Cardiac septum (tissue), 1 donor: ENCODE data around the gene ARHGAP27. TPM values are rescaled to one million over a fixed set of nuclear protein-coding genes. Genes with fewer than 3 reads are reported as not detected.
"Not testable (repeated sequence)": the region's sequence is repeated elsewhere in the genome, so short reads cannot be mapped to it uniquely, and the experiment has no call there.

Experiments used
- DNase-seq: peaks from one replicate; pipeline ENCODE4 v3.0.0-alpha.2; 2020; ENCODE audit warnings: low spot score
- intact Hi-C: fragments of 100-400 bp; cut with DNase I; formaldehyde crosslinking; loops from one replicate; pipeline ENCODE4 v1.14.0; 2022
- long read RNA-seq: library from polyadenylated mRNA; unstranded; transcript quantifications from one replicate; pipeline ENCODE4 v2.0.0, GENCODE V29; 2021
- total RNA-seq: library from RNA; stranded (reverse); fragmentation: NEBNext Ultra II Directional; extraction: Animal tissue kit (Norgen Biotek cat#: 25700); gene quantifications from one replicate; pipeline ENCODE4 v1.2.1, GENCODE V29; 2021
- donor health status: DM: no; HTN: no; CAD: no.

ARHGAP27 gene, protein sequence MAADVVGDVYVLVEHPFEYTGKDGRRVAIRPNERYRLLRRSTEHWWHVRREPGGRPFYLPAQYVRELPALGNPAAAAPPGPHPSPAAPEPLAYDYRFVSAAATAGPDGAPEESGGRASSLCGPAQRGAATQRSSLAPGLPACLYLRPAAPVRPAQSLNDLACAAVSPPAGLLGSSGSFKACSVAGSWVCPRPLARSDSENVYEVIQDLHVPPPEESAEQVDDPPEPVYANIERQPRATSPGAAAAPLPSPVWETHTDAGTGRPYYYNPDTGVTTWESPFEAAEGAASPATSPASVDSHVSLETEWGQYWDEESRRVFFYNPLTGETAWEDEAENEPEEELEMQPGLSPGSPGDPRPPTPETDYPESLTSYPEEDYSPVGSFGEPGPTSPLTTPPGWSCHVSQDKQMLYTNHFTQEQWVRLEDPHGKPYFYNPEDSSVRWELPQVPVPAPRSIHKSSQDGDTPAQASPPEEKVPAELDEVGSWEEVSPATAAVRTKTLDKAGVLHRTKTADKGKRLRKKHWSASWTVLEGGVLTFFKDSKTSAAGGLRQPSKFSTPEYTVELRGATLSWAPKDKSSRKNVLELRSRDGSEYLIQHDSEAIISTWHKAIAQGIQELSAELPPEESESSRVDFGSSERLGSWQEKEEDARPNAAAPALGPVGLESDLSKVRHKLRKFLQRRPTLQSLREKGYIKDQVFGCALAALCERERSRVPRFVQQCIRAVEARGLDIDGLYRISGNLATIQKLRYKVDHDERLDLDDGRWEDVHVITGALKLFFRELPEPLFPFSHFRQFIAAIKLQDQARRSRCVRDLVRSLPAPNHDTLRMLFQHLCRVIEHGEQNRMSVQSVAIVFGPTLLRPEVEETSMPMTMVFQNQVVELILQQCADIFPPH
- total RNA-seq, result 20.0 TPM
- long read RNA-seq, partial matches to known transcripts, result 7 of 37 reads
- long read RNA-seq, other reads (novel, unspliced or antisense), result 22 of 37 reads

DNA sequence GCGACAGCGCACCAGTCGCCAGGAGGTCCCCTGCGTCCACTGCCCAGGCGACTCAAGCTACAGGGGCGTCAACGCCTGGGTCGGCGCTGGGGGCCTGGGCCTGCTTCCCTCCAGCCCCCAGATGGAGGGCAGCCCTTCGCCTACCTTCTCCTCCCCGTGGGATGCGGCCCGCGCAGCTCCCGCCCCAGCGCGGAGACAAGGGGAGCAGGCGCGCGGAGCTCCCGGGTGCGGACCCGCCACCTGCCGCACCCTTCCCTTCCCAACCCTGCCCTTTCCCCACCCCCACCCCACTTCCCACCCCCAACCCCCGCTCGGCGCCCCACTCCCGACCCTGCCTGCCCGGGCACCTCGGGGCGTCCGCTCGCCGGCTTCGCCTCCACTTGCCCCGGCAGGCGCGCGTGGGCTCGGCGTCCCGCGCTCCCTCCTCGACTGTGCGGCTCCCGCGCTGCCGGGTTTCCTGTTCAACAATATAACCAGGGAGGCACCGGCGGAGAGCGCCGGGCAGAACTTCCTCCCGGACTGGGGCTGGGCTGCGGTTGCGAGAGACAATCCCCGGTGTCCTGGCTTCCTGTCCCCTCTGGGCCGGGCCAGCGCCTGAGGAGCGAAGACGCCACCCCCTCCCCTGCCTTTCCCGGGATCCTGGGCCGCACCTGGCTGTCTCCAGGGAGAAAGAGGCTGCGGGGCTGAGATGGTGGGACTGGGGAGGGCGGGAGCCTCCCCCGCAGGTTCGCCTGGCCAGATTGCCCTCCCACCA, at the start of gene ARHGAP27:
Gene ARHGAP27, minus strand, starts transcription at position 466 of the 754 bp plus-strand sequence. CDS start 2,591 bp downstream, outside the sequence.
- intact Hi-C loops, result no loop called here
- peak; percentile 91 for DNase-seq

DNA sequence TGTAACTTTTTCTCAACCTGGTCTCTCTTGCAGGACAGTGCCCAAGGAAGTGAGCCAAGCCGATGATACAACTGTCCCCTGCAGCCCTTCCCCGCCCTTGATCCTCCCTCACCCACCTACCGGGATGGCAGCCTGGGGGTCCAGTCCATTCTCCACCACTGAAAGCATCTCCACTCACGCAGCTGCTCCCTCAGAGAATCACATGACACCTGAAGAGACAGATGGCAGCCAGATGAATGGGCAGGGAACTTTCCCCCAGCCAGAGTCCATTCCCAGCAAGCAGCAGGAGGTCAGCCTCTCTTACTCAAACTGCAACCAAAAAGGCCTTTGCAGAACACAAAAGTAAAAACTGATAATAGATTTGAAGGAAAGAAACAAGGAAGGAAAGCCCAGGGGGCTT, 49.6 kb upstream of the ARHGAP27 start:
- DNase-seq, intact Hi-C loops: not testable (repeated sequence)

DNA sequence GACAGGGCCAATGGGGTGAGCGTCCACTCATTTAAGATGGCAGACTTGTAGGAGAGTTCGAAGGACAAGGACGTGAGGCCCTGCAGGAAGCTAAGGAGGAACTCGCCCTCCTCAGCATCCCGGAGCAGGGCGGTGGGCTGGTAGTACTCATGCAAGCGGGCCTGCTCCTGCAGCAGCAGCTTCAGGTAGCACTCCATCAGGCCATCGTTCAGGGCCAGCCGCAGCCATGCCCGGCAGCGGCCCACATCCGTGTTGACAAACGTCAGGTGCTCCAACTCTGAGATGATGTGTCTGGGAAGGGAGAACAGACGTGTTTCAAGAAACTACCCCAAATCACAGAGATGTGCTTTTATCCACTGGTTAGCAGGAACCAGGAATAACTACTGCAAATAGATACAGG, 42.8 kb upstream of the ARHGAP27 start:
- intact Hi-C loops, DNase-seq: not testable (repeated sequence)

DNA sequence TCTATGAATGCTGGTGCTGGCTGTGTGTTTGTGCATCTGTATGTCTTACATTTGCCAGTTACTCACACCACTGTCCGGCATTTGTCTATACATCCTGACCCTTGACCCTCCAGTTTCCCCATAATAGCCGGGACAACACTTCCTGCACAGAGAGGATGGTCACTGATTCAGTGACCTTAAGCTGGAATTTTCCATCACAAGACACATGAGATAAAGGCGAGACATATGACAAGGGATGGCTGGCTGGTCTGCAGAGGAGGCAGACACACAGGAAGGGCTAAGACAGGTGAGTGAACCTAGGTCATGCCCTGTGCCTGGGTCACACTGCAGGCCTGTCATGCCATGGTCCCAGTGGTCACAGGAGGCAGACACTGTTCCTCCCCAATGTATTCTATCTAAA, 39.6 kb upstream of the ARHGAP27 start:
- intact Hi-C loops, DNase-seq: not testable (repeated sequence)

DNA sequence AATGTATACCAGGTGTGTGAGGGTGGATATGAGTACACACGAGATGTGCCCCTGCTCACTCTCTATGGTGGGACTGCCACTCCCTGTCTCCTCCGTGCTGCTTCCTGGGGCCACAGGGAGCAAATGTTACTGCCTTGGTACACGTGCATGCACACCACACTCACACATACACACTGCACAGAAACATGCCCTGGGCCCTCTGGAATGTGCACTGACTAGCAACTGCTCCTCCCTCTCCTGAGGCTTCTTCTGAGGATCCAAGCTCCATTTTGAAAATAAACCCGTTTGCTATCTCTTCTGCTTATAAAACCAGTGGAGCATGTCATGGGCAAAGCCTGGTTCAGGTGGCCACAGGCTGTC, 36.5 kb upstream of the ARHGAP27 start:
- DNase-seq, intact Hi-C loops: not testable (repeated sequence)

DNA sequence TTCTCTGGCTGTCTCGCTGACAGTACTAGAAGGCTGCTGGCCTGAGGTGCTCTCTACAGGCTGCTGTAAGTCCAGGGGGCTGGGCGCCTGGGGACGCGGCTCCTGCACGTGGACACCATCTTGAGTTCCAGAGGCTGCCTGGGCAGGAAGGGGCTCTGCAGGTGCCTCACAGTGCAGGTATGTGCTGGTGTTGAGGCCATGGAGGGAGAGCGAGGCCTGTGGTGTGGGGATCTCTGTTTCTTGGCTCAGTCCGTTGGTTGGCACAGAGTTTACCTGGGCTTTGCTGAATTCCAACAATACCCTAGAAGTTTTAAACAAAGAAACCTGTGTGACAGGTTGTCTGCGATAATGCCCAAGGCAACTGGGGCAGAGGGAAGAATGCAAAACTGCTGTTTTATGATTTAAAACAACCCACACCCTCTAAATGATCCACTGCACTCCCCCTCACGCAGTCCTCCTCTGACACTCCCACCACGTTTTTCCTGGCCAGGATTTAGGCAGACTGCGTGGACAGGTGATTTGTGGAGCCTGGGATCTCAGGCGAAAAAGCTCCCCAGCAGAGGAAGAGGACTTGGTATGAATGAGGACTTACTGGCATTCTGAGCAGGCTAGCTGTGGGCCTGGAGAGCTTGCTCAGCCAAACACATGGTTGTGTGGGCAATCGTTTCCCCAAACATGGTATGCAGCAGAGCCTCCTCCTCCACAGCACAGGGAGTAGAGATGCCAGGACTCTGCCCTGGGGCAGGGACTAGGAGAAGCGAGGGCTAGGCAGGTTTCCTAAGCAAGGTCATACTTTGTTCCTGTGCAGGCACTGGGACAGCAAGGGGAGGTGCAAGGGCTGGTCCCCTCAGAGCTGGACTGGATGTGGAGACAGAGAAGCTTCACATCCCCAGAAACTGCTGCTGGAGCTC, 35.9 kb upstream of the ARHGAP27 start:
- intact Hi-C loops, DNase-seq: not testable (repeated sequence)

DNA sequence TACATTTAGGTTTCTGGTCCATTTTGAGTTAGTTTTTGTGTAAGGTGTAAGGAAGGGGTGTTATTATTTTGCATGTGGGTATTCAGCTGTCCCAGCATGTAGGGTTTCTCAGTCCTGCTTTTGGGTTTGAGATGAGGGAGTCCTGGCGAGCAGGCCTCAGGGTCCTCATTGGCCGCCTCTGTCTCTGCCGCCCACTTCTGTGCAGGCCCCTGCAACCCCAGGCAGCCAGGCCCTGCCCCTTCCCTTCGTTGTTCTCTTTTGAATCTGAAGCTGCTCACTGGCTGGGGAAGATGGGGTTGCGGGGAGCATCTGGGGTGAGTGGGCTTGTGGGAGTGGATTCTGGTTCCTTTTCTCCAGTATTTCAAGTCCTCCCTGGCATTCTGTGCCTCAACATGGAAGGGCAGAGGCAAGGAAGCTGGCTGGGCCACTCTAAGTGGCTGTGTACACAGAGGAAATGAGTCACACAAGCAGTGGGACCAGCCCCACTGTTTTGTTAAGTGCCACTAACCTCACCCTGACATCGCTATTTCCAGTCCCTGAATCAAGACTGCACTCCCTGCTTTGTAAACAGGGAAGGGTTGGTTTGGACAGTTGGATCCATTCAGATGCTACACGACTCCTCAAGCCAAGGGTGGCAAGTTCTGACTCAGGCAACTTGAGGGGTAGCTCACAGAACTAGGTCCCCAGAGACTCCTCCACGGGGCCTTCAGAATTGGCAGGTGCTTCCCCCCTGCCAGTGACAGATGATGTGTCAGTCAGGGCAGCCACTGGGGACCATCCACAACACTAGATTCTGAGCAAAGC, 29.1 kb upstream of the ARHGAP27 start:
- DNase-seq, intact Hi-C loops: not testable (repeated sequence)

DNA sequence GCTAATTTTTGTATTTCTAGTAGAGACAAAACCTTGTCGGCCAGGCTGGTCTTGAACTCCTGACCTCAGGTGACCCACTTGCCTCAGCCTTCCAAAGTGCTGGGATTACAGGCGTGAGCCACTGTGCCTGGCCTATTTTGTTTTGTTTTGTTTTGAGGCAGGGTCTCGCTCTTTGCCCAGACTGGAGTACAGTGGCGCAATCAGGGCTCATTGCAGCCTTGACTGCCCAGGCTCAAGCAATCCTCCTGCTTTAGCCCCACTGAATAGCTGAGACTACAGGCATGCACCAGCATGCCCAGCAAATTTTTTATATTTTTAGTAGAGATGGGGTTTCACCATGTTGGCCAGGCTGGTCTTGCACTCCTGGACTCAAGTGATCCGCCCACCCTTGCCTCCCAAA, 27.8 kb upstream of the ARHGAP27 start:
- intact Hi-C loops, DNase-seq: not testable (repeated sequence)

DNA sequence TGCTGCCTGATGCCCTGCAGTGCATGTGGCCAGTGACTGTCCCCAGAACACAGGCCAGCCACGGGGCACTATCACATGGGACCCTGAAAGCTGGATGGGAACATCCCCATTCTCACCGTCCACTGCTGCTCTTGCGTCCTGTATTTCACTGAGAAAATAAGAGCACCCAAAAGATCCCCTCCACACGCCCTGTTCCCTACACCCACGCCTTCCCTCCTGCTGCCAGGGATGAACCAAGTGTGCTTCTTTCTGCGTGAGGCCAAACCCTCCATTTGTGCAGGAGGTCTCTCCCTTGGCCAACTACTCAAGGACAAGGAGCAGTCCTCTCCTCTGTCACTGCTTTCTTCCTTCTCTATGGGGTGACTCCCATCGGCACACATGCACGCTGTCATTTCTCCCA, 21.7 kb upstream of the ARHGAP27 start:
- DNase-seq, intact Hi-C loops: not testable (repeated sequence)

DNA sequence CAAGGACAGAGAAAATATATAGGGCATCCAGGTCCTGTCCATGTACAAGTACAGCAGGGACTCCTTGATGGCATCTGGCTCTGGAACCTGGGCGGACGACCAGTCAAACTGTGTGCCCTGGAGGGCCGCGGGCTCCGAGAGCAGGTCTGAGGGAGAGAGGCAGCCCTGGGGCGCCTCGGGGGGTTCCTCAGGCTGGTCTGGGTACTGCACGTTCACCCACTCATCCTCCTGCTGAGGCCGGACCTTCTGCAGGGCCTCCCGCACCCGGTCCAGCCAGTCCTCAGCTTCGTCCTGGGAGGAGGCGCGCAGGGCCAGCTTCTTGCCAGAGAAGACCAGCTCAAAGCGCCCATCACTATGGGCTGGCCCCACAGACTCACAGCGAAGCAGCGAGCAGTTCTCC, 21.1 kb upstream of the ARHGAP27 start:
- intact Hi-C loops, result not testable (repeated sequence)
- peak; percentile 68 for DNase-seq

DNA sequence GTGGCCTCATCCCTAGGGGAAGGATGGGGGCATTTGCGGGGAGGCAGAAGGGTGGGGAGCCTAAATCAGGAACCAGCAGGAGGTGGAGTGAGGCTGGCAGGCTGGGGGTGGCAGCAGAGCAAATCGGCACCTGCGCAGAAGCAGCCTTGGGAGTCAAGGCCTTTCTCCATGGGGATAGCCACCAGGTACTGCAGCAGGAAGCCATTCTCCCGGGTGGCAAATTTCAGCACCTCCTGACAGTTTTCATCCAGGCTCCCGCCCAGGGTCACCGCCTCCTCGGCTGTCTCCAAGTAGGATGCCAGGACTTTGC, 20.5 kb upstream of the ARHGAP27 start:
- peak; percentile 17 for DNase-seq
- intact Hi-C loops, result not testable (repeated sequence)

DNA sequence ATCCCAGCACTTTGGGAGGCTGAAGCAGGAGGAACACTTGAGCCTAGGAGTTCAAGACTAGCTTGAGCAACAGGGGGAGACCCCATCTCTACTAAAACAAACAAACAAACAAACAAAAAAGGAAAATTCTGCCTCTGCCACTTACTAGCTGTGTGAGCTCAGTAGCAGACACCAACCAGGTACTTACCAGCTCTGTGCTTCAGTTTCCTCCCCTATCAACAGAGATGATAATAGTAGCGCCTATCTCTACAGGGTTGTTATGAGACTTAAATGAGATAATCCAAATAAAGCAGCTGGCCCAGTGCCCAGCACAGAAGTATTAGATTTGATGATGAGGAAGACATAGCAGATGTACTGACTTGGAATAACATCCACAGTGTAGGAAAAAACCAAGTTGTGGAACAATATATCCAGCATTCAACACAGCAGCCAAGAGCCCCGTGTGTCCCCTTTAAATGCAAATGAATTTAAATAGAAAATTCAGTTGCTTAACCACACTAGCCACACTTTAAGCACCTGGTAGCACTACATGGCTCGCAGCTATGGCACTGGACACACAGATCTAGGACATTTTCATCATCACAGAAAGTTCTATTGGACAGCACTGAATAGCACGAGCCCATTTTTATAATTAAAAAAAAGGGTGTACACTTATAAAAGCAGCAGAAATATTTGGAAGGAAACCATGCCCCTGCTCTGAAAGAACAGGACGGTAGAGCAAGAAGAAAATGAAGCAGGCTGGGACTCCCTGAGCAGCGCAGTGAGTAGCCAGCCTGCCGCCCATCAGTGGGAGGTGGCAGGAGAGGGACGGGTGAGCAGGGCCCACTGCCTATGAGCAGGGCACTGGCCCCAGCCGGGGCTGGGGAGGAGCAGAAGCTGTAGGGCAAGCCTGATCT, 19.9 kb upstream of the ARHGAP27 start:
- intact Hi-C loops, DNase-seq: not testable (repeated sequence)

DNA sequence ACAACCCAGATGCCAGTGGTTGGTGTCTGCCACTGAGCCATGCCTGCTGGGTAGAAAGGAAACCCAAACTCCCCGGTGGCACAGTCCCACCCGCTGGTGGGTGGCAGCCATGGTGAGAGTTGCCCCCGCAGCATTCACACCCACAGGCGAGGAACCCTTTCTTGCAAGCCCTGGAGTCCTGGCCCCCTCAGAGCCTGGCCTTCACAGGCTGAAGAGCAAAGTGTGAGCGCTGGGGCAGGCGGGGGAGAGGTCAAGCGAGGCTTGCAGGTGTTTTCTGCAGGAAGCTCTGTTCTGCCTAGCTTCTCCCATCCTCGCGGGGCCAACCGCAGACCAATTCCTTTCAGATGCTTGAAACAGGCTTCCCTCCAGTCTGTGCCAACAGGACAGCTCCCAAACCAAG, 19.0 kb upstream of the ARHGAP27 start:
- DNase-seq, result peak; percentile 54
- intact Hi-C loops, result not testable (repeated sequence)

DNA sequence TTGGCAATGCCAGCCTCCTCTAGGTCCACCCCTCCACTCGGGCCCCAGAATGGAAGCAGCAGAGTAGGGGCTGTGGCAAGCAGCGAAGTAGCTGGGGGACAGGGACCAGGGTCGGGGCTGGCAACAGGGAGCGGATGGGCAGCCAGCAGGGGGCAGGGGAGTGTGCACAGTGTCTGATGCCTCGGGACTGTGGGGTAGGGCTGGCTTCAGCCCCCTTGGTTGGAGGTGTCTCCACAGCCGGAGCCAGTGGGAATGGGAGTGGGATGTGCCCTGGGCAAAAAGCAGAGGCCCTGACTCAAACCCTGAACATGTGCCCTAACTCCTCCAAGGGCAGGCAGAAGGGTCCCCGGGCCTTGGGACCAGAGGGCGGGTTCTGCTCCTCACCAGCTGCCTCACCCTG, 18.5 kb upstream of the ARHGAP27 start:
- peak; percentile 58 for DNase-seq
- intact Hi-C loops, result no loop called here

DNA sequence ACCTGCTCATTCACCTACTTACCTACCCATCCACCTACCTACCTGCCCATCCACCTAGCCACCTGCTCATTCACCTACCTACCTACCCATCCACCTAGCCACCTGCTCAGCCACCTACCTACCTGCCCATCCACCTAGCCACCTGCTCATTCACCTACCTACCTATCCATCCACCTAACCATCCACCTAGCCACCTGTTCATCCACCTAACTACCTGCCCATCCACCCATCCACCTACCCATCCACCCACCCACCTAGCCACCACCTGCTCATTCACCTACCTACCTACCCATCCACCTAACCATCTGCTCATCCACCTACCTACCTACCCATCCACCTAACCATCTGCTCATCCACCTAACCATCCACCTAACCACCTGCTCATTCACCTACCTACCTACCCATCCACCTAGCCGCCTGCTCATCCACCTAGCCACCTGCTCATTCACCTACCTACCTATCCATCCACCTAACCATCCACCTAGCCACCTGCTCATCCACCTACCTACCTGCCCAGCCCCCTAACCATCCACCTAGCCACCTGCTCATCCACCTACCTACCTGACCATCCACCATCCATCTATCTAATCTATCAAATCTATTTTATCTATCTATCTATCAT, 17.1 kb upstream of the ARHGAP27 start:
- intact Hi-C loops, result not testable (repeated sequence)
- peak; percentile 35 for DNase-seq

DNA sequence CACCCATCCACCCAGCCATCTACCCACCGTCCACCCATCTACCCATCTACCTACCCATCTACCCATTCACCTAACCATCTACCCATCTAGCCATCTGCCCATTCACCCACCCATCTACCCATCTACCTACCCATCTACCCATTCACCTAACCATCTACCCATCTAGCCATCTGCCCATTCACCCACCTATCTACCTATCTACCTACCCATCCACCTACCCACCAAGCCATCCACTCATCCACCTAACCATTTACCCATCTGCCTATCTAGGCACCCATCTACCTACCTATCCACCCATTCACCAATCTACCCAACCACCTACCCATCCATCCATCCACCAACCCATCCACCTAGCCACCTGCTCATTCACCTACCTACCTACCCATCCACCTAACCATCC, 16.6 kb upstream of the ARHGAP27 start:
- intact Hi-C loops, result not testable (repeated sequence)
- DNase-seq, result peak; percentile 41

DNA sequence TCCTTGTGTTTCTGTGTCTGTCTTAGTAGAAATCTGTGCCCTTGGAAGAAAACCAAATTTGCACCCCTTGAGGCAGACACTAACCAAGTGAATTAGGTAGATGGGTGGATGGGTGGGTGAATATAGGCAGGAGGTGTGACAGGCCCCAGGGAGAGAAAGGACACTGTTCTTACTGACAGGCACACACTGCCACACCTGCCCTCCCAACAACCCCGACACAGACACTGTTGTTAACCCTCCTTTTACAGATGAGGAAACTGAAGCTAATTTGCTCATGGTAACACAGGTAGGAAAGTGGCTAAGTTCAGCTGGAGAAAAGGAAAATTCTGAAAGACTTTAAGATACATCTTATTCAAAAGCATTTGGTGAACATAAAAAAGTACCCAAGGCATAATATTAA, 15.8 kb upstream of the ARHGAP27 start:
- DNase-seq, intact Hi-C loops: not testable (repeated sequence)
